ENCODE measurements around the gene NOTCH2.
"Not testable (repeated sequence)": the region's sequence is repeated elsewhere in the genome, so short reads cannot be mapped to it uniquely, and the experiment has no call there.

Gene NOTCH2

GRCh38 chr1:120068683-120069066 lies 787 bp downstream of the NOTCH2 start:
- not testable (repeated sequence) for DNase-seq (ENCODE audit: low read depth, low spot score)

GRCh38 chr1:120048208-120048607 lies 21.3 kb downstream of the NOTCH2 start:
- peak; percentile 36 for DNase-seq (ENCODE audit: low read depth, low spot score)

GRCh38 chr1:120041771-120042170 lies 27.7 kb downstream of the NOTCH2 start:
- DNase-seq (ENCODE audit: low read depth, low spot score) = not testable (repeated sequence)

GRCh38 chr1:120032253-120032652 lies 37.2 kb downstream of the NOTCH2 start:
- not testable (repeated sequence) for DNase-seq (ENCODE audit: low read depth, low spot score)

- not testable (repeated sequence) for DNase-seq (ENCODE audit: low read depth, low spot score)
Measured at GRCh38 chr1:120023791-120024190, 45.7 kb downstream of the NOTCH2 start.

- DNase-seq (ENCODE audit: low read depth, low spot score) = not testable (repeated sequence)
Measured at GRCh38 chr1:120014978-120015377, 54.5 kb downstream of the NOTCH2 start.

GRCh38 chr1:120008320-120008719 lies 61.1 kb downstream of the NOTCH2 start:
- not testable (repeated sequence) for DNase-seq (ENCODE audit: low read depth, low spot score)

GRCh38 chr1:120007850-120008249 lies 61.6 kb downstream of the NOTCH2 start:
- not testable (repeated sequence) for DNase-seq (ENCODE audit: low read depth, low spot score)

GRCh38 chr1:120001035-120001434 lies 68.4 kb downstream of the NOTCH2 start:
- not testable (repeated sequence) for DNase-seq (ENCODE audit: low read depth, low spot score)

GRCh38 chr1:119996731-119997312 lies 72.6 kb downstream of the NOTCH2 start:
- not testable (repeated sequence) for DNase-seq (ENCODE audit: low read depth, low spot score)

GRCh38 chr1:119995975-119996374 lies 73.5 kb downstream of the NOTCH2 start:
- DNase-seq (ENCODE audit: low read depth, low spot score) = not testable (repeated sequence)

GRCh38 chr1:119988306-119989062 lies 81.0 kb downstream of the NOTCH2 start:
- no peak for DNase-seq (ENCODE audit: low read depth, low spot score)

GRCh38 chr1:119987686-119988085 lies 81.8 kb downstream of the NOTCH2 start:
- DNase-seq (ENCODE audit: low read depth, low spot score) = no peak

GRCh38 chr1:119987112-119987511 lies 82.3 kb downstream of the NOTCH2 start:
- peak; percentile 85 for DNase-seq (ENCODE audit: low read depth, low spot score)

GRCh38 chr1:119986007-119986497 lies 83.4 kb downstream of the NOTCH2 start:
- DNase-seq (ENCODE audit: low read depth, low spot score) = no peak

- DNase-seq (ENCODE audit: low read depth, low spot score) = no peak
Measured at GRCh38 chr1:119984771-119985170, 84.7 kb downstream of the NOTCH2 start.

GRCh38 chr1:119981986-119982815 lies 87.3 kb downstream of the NOTCH2 start:
- peak; percentile 44 for DNase-seq (ENCODE audit: low read depth, low spot score)

- DNase-seq (ENCODE audit: low read depth, low spot score) = no peak
Measured at GRCh38 chr1:119981496-119981895, 88.0 kb downstream of the NOTCH2 start.

- DNase-seq (ENCODE audit: low read depth, low spot score) = peak; percentile 80
Measured at GRCh38 chr1:119978018-119978505, 91.4 kb downstream of the NOTCH2 start.

GRCh38 chr1:119977113-119977736 lies 92.2 kb downstream of the NOTCH2 start:
- not testable (repeated sequence) for DNase-seq (ENCODE audit: low read depth, low spot score)

- peak; percentile 38 for DNase-seq (ENCODE audit: low read depth, low spot score)
Measured at GRCh38 chr1:119975582-119976254, 93.7 kb downstream of the NOTCH2 start.
